A204.1 (cell line): Measurements from ENCODE around the gene RBM12.
"Not testable (repeated sequence)": the region's sequence is repeated elsewhere in the genome, so short reads cannot be mapped to it uniquely, and the experiment has no call there.

Source experiments
- FAIRE-seq: peaks from 2 replicates; lab custom pipeline; 2012; peaks lifted over from hg19 to GRCh38; lab: Jason Lieb, UNC

Gene RBM12

DNA sequence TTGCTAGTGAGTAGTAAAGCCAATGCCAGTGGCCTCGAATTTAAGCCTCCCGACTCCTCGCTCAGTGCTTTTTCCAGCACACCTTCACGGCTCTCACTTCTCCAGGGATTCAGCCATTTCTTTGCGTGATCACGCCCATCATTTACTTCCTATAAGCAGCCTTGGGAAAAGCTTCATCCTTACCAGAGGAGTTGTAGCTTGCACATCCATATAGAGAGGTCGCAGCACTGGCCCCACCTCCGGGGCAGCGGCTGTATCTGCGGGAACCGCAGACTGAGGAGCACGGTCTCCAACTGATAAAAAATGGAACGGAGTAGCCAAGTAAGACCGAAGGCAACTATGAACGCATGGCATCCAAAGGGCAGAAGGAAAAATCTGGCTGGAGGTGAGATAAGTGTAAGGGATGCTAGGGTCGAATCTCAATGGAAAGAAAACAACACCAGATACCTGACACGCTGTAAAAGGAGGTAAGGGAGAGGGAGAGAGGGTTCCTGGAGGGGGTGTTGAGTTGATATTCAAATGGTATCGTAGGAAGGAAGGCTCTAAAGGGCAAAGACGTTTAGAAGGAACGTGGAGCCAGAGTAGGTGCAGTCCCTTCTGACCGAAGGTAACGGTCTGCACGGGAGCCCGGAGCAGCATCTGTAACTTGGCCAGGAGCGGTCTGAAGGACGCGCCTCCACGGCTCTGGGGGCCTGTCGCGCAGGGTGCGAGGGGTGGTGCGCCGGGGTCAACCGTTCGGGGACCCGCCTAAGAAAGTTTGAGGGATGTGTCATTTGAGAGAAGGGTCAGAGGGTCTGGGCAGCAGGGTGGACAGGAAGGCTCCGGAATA is 33.8 kb upstream of the RBM12 start:
- FAIRE-seq, result no peak

DNA sequence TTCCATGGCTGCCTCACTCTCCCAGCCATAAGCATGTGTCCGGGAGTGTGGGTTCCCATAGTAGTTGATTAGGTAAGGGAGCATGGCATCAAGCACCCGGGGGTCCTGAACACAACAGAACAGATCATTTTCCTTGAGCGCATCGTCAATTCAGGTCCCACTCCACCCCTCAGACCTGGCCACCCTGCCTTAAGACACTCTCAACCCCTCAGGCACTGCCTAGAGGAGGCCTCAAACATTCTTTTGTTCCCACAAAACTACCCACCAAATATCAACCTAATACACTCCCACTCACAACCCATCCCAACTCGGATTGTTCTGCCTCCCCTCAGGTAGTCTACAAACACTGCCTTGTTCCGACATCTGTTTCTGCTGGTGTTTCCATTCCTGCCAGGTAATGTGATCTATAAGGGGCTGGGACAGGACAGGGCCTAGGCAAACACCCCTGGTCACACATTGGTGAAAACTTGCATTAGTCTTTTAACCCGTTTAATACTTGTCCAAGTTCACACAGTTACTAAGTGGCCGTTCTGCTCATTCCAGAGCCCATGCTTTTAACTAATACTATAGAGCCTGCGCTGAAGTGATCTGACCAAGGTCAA is 33.1 kb upstream of the RBM12 start:
- FAIRE-seq, result no peak

DNA sequence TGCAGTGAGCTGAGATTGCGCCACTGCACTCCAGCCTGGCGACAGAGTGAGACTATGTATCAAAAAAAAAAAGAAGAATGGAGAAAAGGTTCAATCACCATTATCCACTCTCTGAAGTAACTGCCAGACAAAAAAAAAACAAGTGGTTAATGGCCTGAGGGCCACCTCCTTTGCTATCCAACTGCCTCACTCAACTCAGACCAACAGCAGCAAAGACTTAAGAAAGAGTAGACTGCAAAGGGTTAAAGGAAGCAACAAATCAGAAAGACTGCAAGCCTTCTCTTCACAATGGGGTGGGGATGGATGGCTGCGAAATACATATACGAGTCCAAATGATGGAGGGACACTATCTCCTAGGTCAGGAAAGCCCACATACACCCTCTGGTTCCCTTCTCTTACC is 31.3 kb upstream of the RBM12 start:
- no peak for FAIRE-seq

DNA sequence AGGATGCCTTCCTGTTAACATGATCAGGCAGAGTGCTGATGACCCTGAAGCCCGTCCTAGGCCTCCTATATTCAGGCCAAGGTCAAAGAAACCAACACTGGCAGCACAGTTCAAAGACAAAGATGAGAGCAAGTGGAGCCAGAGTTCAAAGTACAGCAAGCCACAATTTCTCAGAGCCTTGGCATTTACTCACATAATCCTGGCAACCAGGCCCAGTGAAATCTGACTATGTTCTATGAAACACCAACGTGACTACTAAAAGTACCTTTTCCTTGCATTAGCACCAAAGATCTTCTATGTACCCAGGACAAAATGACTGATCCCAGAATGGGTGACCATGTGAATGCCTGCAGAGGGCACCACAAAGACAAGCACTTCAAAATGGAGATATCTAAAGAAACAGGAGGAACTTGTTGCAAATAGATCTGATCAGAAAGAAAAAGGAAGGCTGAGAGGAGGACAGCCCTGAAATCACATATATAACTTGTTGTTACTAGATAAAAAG is 30.6 kb upstream of the RBM12 start:
- no peak for FAIRE-seq

DNA sequence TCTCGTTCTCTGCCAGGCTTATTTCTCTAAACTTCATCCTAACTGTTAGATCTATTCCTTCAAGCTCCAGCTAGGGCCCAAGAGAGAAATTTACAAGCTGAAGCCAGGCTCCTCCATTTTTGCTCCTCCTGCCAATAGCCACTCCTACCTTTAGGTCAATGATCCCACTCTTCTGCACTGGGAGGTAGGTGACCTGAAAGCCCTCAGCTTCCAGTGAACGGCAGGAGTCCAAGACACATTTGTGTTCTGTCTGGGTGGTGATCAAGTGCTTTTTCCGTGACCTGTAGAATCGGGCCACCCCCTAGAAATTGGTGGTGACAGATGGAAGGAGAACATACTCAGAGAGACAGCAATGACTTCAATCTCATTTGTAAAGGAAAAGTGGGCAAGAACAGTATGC is 25.6 kb upstream of the RBM12 start:
- FAIRE-seq, result no peak

DNA sequence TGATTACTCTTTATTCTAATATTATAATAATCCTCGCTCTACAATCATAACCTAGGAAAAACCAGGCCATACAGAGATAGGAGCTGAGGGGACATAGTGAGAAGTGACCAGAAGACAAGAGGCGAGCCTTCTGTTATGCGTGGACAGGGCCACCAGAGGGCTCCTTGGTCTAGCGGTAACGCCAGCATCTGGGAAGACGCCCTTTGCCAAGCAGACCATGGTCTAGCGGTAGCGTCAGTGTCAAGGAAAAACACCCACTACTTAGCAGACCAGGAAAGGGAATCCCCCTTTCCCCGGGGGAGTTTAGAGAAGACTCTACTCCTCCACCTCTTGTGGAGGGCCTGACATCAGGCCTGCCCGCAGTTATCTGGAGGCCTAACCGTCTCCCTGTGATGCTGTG is 22.2 kb upstream of the RBM12 start:
- FAIRE-seq, result not testable (repeated sequence)

DNA sequence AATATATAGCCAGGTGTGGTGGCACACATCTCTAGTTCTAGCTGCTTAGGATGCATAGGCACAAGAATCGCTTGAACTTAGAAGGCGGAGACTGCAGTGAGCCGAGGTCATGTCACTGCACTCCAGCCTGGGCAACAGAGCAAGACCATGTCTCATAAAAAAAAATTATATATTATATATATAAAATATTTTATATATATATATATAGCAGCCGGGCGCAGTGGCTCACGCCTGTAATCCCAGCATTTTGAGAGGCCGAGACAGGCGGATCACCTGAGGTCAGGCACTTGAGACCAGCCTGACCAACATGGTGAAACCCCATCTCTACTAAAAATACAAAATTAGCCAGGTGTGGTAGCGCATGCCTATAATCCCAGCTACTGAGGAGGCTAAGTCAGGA is 20.7 kb upstream of the RBM12 start:
- FAIRE-seq, result not testable (repeated sequence)

DNA sequence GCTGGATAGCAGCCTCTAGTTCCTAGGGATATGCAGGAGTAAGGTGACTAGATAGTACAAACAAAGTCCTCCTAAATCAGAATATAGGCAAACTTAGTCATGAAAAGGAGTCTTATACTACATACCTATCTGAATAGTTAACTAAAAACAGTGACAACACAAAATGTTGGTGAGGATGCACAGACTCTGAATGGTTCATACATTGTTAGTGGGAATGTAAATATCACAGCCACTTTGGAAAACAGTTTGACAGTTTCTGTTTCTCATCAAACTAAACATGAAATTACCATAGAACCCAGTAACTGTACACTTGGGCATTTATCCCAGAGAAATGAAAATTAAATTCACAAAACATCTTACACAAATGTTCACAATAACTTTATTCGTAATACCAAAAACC is 17.3 kb upstream of the RBM12 start:
- no peak for FAIRE-seq

DNA sequence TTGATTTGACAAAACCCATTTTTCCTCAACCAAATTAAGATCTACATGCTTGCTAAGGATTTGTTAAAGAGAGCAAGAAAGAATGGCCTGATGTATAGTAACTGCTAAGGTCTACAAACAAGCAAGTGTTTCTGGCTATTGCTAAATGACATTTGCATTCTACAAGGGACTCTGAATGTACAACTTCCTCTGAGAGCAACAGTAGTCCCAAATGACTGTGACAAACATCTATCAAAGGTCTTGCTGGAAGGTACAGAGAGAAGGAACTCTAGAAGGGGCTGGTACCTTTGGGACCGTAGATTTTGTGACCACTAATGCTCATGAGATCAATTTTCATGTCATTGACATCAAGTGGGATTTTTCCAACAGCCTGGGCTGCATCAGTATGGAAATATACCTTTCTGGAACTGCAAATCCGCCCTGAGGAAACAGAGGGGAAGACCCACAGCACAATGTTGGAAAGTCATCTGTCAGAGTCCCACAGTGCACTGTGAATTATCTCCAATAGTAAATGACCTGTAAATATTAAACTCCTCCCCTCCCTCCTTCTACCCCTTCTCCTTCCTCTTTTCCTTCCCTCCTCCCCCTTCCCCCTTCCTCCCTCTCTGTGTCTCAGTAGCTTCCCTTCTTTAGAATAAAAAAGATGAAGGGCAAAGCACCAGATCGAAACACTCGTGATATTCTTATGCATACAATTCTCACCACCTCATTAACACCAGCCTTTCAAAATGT is 15.9 kb upstream of the RBM12 start:
- FAIRE-seq, result no peak

DNA sequence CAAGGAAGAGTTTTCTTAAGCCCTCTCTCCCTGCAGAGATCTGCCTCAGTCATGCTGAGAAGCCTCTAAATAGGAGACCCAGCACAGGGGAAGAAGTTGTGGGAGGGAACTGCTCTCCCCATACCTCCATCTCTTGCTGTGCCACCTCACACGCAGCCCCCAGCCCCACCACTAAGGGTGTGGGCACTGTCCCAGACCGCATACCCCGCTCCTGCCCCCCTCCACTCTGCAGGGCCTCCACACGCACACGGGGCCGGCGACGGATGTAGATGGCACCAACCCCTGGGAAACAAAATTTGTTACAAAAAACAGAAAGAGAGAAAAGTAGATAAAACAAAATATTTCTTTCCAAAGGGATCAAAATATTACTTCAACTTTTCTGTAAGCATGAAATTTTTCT is 10.2 kb upstream of the RBM12 start:
- no peak for FAIRE-seq

DNA sequence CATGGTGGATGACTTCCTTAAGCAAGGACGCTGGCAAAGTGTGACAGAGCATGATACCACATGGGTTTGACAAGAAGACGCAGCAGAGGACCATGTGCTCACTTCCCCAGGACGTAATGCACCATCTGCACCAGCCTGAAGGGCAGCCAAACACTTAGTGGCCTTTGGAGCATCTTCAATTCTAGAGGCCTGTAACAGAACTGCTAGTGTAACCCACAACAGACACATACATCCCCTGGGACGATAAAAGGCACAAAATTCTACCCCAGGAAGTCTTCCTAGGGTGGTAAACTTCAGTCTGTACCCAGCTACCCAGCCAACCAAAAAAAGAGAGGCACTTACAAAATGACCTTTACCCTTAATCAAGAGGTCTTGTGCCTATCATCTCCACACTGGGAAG is 9.2 kb upstream of the RBM12 start:
- FAIRE-seq, result no peak

DNA sequence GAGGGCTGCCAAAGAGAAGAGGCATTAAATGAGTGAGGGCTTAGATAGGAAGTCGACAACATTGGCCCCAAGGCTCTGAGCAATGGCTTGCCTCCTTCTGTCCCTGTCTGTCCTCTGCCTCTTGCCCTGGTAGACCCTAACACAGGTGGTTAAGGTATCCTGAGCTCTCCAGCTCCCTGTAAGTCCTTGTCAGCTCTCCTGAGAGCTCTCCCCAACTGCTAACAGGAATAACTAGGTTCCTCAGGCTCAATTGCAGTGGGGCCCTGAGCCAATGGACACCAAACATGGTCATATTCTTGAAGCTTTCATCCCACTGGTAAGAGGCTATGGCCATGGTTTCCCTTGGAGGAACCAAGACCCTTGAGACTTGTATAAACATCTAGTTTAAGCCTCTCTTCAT is 5.0 kb upstream of the RBM12 start:
- FAIRE-seq, result no peak

DNA sequence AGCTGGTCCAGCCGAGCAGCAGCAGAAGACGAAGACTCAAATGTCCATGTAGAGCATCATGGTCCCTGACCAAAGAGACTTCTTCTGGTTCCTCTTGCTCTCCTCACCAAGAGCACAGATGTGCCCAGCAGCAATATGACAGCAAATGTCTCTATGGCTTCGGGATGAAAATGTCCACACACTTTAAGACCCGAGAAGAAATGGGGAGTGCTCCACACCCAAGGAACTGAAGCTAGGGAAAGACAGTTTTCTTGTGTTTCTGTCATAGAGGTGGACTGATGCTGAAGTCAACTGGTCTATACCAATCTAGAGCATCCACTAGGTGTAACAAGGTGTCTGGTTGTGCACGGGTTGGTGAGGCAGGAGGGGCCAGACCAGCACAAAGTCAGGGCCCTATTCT is 4.5 kb upstream of the RBM12 start:
- no peak for FAIRE-seq

DNA sequence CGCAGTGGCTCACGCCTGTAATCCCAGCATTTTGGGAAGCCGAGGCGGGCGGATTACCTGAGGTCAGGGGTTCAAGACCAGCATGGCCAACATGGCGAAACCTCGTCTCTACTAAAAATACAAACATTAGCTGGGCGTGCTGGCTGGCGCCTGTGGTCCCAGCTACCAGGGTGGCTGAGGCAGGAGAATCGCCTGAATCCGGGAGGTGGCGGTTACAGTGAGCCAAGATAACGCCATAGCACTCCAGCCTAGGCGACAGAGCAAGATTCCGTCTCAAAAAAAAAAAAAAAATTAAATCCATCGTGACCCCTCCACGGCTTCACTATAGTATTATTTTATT is 1.2 kb upstream of the RBM12 start:
- FAIRE-seq, result no peak

DNA sequence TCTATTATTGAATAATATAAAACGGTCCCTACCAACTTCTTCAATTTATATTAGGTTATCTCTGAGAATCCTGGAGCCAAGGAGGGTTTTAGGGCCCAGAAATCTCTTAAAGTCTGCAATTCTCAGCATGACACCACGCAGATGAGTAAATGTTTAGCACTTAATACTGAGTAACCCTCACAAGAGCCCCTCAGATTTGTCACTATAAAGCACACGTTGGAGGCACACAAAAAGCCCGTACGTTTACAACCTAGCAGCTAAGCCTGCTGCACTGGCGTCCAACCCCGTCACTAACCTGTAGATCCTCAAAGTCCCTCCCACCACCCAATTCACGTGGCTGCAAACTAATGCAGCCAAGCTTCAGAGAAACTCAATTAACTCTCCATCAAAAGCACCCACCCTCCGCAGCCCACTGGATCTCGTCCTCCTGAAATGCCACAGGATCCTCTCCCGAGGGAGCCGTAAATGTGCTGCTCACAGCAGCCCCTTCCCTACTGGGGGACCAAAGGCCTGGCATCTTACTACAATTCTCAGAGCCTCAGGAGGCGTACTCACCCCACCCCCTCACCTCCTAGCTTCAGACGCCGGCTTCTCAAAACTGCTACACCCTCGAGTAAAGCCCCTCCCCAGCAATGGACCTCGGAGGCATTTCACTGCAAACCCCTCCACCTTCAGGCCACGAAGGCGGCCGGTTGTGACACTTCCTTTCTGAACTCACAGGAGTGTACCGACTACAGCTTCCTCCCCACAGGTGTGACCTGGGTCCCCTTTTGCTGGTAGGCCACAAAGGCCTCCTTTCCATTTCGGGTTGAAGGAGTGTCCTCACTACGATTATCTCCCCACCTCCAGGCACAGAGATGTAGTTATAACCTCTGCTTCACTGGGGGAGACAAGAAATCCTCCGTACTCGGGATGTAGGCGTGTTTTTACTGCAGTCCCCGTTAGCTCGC is 909 bp downstream of the RBM12 start:
- FAIRE-seq, result no peak

DNA sequence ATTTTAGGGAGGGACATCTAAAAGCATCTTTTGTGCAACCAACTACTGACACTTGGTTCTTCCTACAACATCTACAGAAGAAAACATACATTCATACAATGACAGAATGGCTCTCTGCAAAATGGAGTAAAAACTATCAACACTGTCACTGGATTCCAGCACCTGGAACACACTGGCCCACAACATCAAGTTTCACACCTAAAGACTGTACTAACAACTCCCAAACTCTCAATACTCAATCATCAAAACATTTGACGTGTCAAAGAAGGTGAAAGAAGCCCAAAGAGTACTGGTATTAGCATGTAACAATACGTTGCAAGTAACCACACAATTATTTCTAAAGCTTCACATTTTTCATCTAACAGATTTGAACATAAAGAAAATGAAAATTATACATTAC is 2.1 kb downstream of the RBM12 start:
- FAIRE-seq, result no peak

DNA sequence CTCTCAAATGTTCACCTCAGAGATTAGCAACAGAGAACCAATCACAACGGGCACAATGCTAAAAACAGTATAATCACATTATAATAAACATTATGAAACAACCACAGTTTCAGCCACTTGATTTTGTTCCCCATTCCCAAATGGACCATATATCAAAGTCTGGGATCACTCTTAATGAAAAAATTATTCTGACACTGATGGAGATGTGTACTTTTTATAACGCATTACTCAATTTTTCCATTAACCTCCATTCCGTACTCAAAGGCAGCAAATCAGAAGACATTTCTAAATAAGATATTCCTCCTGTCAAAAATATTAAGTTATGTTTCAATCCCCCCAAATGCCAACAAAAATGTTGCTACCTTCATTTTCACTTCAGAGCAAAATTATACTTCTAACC is 2.8 kb downstream of the RBM12 start:
- FAIRE-seq, result no peak

DNA sequence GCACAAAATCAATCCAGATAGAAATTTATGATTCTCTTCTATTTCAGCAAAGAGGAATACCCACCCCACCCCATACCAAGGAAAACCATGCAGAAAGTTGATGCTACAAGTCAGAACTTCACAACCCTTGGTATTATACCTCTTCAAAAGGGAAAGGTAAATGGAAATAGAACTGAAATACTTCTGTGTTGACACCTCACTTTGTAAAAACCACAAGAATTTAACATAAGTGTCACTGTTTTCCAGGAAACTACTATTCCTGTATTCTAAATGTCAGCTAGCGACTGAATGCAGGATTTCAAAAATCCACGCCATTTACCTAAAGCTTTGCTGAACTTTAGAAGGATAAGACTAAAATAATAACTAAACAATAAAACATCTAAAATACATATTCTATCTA is 3.6 kb downstream of the RBM12 start:
- FAIRE-seq, result no peak

DNA sequence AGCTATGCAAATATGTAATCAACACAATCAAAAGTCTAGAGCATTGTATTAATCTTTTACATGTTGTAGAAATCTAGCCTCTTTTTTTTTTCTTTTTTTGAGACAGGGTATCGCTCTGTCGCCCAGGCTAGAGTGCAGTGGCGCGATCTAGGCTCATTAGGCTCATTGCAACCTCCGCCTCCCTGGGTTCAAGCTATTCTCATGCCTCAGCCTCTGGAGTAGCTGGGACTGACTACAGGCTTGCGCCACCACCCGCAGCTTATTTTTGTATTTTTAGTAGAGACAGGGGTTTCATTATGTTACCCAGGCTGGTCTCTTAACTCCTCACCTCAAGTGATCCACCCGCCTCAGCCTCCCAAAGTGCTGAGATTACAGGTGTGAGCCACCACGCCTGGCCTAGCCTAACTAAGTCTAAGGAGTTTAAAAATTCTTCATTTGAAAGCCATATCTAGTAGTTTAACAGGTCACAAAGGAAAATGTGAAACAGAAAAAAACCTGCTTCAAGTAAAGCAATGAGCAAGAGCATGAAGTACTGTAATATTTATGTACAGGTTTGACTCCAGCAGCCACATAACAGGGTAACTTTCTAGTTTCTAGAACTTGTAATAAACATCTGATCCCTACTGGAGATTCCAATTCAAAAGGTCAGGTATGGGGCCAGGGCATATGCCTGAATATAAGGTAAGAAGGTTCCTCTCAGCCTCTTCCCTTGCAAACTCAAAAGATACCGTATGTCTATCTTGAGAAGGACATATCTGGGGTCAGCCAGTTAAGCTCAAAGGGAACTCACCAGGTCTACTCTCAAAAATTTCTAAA is 4.4 kb downstream of the RBM12 start:
- no peak for FAIRE-seq

DNA sequence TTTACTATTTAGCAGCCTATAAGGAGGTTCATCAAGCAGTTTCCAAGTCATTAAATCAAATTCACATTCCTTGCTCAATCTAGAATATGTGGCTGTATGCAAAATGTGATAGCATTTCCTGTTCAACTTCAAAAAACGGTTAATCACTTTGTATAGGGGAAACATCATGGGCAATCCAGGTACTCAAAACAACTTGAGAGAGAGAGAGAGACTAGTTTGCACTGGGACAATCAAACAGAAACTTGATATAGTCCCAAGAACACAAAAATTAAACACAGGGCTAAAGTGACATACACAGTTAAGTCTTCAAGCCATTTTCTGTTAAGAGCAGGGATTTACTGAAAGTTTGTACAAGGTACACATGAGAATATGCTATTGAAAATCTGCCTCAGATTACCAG is 7.4 kb downstream of the RBM12 start:
- FAIRE-seq, result no peak

DNA sequence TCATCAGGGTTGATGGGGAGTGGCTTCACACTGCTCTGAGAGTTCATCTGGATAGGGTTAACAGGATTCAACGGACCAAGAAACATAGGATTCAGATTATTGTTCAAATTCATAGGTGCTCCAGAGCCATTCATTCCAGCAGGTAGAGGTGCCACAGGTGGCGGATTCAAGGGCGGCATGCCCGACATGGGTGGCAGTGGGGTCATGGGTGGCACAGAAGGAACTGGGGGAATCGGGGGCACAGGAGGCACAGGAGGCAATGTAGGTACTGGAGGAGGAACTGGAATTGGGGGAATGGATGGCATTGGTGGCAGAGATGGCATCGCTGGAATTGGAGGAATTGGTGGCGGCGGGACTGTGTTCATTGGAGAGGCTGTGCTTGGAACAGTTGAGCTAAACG is 10.3 kb downstream of the RBM12 start:
- FAIRE-seq, result no peak
